GM13976 (cell line): ENCODE results near the gene NFE2L3.

Source experiments
- DNase-seq: peaks from one replicate; pipeline ENCODE4 v3.0.0; 2012; ENCODE audit warnings: low spot score
- in situ Hi-C: fragments of 300-500 bp; cut with MboI; formaldehyde crosslinking; loops from one replicate; pipeline ENCODE4 v1.12.0; 2022; ENCODE audit warnings: low sequenced_read_pairs, mixed read lengths, inconsistent platforms; ENCODE audit not compliant: unreplicated experiment
- TF ChIP-seq, protein P1 (sequence below): IDR thresholded peaks from 2 replicates; pipeline ENCODE4 v1.5.1; 2012; ENCODE audit warnings: borderline replicate concordance, mild to moderate bottlenecking; ENCODE audit not compliant: insufficient read depth; ENCODE audit errors: extremely low read depth, missing control alignments, control extremely low read depth

NFE2L3 gene

GRCh38 chr7:26197153-26198115, 45.4 kb downstream of the NFE2L3 start:
- DNase-seq = no peak
- in situ Hi-C loops = no loop called here
- TF ChIP-seq, protein P1, sequence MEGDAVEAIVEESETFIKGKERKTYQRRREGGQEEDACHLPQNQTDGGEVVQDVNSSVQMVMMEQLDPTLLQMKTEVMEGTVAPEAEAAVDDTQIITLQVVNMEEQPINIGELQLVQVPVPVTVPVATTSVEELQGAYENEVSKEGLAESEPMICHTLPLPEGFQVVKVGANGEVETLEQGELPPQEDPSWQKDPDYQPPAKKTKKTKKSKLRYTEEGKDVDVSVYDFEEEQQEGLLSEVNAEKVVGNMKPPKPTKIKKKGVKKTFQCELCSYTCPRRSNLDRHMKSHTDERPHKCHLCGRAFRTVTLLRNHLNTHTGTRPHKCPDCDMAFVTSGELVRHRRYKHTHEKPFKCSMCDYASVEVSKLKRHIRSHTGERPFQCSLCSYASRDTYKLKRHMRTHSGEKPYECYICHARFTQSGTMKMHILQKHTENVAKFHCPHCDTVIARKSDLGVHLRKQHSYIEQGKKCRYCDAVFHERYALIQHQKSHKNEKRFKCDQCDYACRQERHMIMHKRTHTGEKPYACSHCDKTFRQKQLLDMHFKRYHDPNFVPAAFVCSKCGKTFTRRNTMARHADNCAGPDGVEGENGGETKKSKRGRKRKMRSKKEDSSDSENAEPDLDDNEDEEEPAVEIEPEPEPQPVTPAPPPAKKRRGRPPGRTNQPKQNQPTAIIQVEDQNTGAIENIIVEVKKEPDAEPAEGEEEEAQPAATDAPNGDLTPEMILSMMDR = no peak

DNA sequence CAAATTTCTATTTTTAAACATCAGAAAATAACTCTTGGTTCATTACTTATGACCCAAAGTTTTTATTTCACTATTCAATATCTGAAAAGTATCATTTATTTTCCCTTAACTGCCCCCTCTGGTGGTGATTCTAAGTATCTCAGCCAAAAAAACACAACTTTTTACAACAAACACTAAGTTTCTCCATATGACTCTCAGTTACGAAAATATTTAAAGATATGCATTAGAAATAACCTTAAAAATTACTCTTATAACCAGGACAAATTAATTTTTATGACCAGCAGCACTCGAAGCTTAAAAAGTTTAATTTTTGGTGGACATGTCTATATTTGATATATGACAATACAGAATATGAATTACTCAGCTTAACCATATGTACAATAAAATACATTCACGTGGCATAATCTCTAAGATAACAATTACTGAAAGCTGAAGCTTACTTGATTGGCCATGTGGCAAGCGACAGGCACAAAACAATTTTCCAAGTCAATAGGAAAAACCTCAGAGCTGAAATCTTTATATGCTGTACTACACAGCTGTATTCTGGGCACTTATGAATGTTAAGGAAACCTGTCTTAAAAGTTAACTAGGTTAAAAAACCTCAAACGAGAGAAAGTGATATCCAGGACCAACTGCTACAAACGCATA, 46.3 kb downstream of the NFE2L3 start:
- no peak for DNase-seq
- in situ Hi-C loops = no loop called here
- TF ChIP-seq, protein P1 = peak; percentile 50

DNA sequence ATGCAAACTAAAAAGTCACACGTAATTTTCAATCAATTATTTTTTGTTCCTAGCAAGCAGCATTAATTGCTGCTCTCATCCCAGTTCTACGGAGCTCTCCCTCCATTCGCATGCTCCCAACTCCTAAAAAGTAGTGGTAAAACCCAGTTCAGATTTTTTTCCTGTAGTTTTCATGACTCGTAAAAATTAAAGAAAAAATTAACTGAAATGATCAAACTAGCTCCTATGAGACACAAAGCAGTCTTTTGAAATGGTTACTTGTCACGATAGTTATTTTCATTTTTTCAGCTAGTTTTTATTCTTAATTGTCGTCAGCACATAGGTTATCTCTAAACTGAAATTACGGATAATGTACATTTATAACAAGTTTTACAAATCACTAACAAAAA, 46.8 kb downstream of the NFE2L3 start:
- in situ Hi-C loops = no loop called here
- no peak for DNase-seq
- TF ChIP-seq, protein P1 = no peak

GRCh38 chr7:26199301-26200037, 47.5 kb downstream of the NFE2L3 start:
- DNase-seq = no peak
- TF ChIP-seq, protein P1 = no peak
- in situ Hi-C loops = loop anchor here (10.0 kb wide), 1 partner anchor 165 kb away; no protein-coding TSS in a partner anchor

DNA sequence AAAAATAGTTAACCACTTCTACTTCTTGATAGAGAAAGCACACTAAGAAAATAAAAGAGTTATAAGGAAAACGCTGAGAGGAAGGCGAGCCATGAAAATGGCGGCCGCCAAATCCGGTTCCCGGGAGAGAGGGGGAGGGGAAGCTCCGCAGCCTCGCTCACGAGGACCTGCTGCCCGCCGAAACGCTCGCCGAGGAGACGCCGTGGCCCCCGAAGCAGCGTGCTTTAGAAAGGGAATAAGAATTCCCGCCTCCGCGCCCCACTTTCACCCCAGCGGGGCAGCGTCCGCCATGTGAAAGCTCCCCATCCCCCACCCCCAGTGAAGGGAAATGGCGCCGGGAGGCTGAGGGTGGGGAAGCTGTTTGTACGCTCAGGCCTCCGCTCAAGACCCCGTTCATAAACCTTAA, 48.0 kb downstream of the NFE2L3 start:
- peak; percentile 57 for DNase-seq
- TF ChIP-seq, protein P1 = no peak
- in situ Hi-C loops = loop anchor here (10.0 kb wide), 1 partner anchor 165 kb away; no protein-coding TSS in a partner anchor

DNA sequence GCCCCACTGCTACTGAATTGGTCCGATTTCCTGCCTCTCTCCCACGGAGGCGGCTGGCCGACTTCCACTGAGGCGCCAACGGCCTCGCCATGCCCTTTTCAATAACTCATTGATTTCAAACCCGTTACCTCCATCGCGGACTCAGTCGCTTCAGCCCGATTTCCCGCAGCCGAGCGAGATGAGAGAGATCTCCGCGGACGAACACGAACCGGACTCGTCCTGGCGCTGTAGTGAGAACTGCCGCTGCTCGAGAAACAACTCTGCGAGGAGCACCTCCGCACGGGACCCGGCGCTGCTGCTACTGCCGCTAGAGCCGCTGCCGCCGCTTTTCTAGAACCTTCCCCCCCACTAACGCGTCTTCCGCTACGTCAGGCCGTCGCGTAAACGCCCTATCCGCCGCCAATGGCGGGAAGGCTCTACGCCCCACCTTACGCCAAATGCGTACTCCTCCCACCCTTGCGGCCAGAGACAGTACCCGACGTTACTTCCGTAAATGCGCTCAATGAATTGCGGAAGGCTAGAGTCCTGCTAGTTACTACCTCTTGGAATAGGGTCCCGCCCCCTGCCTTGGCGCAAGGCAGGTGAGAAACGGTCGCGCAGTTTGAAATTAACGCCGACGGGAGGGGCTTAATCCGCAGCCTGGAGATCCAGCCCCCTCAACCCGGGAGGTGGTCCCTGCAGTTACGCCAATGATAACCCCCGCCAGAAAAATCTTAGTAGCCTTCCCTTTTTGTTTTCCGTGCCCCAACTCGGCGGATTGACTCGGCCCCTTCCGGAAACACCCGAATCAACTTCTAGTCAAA, 48.6 kb downstream of the NFE2L3 start, which contains the start of gene HNRNPA2B1:
Gene HNRNPA2B1, minus strand, starts transcription at position 303 of the 803 bp plus-strand sequence. Its CDS starts 169 bp downstream, at position 134.
- DNase-seq = peak; percentile 85
- in situ Hi-C loops = loop anchor here (10.0 kb wide), 1 partner anchor 164 kb away; no protein-coding TSS in a partner anchor
- TF ChIP-seq, protein P1 = no peak
